GM19099 (cell line): ENCODE results near the gene SPINK7.

Experiments
- POLR2A ChIP-seq: IDR thresholded peaks from 3 replicates; pipeline ENCODE4 v1.6.1; 2011; ENCODE audit warnings: low read depth; ENCODE audit not compliant: insufficient read length; ENCODE audit errors: extremely low read depth

The SPINK7 gene

DNA sequence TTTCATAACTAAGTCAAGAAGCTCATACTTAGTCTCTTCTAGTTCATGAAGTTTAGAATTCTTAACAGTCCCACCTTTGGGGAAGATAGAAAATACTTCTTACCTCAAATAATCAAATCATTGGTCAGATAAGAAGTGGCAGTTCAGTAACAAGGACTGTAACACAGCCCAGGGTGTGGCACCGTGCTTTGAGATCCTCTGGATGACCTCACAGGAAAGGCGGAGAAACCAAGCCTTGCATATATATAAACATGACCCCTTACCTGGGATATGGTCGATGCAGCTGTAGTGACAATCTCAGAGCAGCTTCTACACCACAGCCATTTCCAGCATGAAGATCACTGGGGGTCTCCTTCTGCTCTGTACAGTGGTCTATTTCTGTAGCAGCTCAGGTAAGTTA is at the start of gene SPINK7:
Gene SPINK7 (plus strand): TSS at position 271 of the 400 bp plus-strand sequence. CDS start 61 bp downstream, at position 332.
- no peak for TF ChIP-seq POLR2A

DNA sequence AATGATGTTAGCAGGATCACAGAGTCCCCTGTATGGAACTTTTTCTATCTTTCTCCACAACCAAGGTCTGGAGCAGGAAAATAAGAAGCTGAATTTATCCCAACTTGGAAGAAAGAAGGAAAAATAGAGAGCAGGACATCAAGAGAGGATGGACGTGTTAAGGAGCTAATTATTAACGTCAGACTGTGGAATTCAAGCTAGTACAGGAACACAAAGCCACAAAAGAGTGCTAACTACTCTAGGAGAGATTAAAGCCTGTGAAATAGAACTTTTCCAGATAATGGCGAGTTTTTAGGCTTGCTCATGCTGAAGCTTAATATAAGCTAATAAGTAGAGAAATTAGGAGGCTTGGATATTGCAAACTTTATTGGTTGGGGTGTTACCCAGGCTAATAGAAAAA is 44.3 kb upstream of the SPINK7 start:
- TF ChIP-seq POLR2A, result no peak

DNA sequence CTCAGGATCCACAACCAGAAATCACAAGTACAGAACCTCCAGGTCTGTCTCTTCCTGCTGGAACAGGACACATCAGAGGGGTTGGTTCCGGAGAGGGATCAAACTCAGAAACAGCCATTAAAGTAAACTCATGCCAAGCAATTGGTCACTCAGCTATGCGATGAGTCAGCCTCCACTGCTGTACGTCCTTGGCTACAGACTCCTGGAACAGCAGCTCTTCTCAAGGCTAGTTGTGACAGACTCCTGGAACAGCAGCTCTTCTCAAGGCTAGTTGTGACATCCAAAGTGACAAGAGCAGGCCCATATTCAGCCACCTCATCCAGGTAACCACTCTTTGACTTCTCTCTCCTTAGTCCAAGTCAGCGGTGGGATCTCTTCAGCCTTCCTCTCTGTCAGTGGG is 43.7 kb upstream of the SPINK7 start, which contains the start of gene SPINK13:
Gene SPINK13 (plus strand): TSS at position 229 of the 400 bp plus-strand sequence. CDS start 1,279 bp downstream, outside the sequence.
- TF ChIP-seq POLR2A, result no peak

DNA sequence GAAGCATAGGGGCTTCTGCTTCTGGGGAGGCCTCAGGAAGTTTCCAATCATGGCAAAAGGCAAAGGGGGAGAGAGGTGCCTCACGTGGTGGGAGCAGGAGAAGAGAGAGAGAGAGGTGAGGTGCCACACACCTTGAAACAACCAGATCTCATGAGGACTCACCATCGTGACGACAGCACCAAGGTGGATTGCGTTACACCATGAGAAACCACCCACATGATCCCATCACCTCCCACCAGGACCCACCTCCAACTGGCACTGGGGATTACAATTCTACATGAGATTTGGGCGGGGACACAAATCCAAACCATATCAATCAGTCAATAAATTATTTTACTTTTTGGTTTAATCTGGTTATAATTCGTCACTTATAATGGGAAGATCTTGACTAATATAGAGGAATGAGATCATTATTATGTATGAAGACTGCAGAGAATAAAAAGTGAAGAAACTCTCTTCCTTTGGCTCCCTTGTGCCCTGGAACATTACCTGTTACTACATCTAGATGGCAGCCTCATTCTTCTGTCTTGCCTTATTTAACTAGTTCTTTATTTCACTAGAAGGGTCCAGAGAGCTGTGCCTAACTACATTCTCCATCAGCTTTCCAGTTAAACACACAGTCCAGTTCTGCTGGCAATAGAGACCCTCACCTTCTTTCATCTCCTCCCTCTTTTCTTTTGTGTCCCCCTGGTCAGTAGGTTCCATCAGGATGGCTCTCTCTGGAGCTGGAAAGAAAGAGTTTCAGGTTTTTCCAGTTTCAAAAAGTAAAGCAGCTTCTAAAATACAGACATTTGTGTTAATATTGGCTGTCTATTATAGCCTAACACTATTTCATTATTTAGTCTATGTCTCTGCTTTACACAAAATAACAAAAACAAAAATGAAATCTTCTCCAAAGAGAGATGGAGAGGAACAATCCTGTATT is 21.7 kb upstream of the SPINK7 start:
- TF ChIP-seq POLR2A, result no peak

DNA sequence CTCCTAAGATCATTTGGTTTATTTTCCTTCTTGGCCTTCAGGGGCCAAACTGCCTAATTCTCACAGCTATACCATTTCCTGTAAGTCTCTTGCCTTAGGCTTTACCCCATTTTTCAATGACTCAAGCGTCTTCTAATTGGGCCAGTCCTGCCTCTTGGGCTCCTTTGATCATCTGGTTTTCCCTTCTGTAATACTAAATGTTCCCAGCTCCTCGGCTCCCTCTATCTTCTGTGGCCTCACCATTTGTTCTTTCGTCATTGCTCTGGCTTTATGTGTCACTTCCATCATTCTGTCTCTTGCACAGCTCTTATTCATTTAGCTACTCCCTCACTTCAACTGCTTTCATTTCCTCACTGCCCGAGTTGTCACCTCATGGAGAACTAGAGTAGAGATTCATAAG is 14.5 kb upstream of the SPINK7 start:
- TF ChIP-seq POLR2A, result no peak

DNA sequence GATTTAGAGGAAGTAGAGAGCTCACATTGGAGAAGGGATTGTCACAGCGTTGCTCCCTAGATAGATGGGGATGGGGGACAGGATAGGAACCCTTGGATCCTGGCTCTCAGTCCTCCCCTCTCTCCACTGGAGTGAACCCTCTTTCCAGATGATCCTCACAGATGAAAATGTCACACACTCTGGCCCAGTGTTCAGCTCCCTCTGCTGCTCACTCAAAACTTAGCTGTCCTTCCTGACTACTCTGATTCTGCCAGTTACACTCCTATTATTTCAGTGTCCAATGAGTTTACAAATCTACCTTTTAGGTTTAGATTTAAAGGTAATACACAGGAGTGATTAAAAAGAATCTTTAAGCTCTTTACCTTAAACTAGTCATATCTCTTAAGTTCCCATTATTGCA is 5.8 kb upstream of the SPINK7 start:
- TF ChIP-seq POLR2A, result no peak

DNA sequence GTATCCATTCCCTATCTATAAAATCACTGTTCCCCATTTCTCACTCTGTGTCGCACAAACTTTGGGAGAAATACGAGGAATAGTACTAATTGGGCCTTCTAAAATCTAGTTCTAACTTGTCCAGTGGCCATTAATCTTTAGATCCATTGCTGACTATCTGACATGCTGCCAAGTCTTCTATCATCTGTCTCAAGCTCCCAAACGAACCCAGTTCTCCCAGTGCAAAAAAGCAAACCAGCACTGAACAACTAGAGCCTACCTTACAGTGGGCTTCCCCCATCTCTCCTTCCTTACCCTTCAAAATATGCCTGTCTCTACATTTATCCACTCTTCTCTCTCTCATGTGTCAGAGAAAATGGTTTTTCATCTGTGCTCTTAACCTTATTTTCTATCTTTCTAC is 3.2 kb upstream of the SPINK7 start:
- TF ChIP-seq POLR2A, result no peak

DNA sequence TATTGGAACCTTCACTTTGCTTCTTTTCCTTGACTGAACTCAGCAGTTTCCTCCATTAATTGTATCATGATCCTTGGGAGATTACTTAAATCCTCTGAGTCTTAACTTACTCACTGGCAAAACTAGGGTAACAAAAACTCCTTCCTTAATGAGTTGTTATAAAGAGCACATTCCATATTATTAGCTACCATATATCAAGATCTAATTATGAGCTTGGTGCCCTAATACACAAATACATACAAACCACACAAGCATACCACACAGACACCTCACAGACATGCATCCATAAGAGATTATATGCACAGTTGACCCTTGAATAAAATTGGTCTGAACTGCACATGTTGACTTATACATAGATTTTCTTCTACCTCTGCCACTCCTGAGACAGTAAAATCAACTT is 2.5 kb upstream of the SPINK7 start:
- TF ChIP-seq POLR2A, result no peak

DNA sequence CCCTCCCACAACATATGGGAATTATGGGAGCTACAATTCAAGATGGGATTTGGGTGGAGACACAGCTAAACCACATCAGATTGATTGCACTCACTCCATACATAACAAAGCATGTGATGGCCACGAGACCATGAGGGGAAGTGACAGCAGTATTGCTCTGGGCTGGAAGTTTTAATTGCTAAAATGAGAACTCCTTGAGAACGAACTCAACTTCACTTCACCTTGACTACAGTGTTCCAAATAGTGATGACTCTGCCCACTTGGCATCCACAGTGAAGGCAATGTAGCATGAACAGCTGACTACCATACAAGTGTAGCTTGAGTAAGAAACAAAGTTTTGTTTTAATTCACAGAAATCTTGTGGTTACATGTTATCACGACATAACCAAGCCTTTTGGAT is 739 bp upstream of the SPINK7 start:
- TF ChIP-seq POLR2A, result no peak

DNA sequence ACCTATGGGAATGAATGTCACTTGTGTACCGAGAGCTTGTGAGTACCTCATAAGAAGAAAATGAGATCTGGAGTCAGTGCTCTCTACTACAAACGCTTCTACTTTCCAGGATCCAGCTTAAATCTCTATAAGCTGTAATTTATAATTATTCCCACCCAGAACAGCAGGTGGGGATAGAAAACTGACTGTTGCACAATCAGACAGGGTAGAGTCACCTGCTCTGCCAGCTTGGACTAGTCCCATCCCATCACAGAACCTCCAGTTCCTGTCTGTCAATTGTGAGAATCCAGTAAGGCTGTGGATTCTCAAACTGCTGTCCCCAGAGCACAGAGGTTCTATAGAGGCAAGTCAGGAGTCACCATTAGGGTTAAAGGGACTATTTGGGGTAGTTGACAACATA is 2.0 kb downstream of the SPINK7 start:
- TF ChIP-seq POLR2A, result no peak

DNA sequence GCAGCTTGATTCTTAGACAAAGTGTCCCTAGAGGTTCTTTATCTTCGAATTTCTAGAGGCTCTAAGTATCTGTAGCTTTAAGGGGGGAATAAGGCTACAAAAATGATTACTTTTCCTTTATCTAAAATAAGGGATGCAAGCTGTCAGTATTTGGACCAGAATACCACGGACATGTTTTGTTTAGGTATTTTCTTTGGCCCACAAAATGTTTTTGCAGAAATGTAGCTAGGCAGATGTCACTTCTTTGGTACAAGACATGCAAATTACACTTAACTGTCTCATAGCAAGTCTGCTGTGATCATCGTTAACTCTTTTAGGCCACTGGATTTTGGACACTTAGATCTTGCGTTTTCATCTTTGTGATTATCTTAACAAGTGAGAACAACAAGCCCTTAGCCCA is 2.5 kb downstream of the SPINK7 start:
- no peak for TF ChIP-seq POLR2A

DNA sequence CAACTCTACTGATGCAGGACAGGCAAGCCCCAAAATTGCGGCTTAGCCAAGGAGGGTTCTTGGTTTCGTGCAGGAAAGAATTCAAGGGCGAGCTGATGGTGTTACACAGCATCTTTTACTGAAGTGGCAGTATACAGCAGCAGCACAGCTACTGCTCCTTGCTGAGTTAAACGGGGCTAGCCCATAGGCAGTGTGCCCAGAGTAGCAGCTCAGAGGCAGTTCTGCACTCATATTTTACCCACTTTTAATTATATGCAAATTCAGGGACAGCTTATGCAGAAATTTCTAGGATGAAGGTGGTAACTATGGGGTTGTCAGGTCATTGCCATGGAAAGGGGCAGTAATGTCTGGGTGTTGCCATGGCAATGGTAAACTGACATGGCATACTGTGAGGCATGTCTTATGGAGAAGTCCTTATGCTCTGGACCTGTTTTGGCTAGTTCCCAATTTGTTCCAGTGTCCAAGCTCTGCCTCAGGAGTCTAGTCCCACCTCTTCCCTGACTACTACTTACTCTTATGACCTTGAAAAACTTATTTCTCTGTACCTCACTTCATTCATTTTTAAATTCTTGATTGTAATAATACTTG is 21.1 kb downstream of the SPINK7 start:
- TF ChIP-seq POLR2A, result no peak

DNA sequence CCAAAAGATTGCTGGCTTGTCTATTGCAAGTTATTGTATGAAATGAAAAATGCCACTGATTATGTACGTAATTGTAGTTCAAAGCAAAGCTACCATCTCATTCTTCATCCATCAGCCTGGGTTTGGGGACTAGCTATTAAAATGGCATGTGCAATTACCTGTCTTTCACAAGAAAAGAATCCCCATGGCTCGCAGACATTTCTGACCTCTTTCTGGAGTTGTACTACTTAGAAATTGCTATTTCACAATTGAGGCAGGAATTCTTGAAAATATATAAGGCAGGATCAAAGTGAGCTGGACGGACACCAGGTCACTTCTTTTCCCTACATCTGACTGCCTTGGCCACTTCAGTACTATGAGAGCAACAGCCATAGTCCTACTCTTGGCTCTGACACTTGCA is 23.0 kb downstream of the SPINK7 start, which contains the start of gene SPINK9:
Gene SPINK9 (plus strand): TSS at position 301 of the 400 bp plus-strand sequence. CDS start 55 bp downstream, at position 356.
- no peak for TF ChIP-seq POLR2A

DNA sequence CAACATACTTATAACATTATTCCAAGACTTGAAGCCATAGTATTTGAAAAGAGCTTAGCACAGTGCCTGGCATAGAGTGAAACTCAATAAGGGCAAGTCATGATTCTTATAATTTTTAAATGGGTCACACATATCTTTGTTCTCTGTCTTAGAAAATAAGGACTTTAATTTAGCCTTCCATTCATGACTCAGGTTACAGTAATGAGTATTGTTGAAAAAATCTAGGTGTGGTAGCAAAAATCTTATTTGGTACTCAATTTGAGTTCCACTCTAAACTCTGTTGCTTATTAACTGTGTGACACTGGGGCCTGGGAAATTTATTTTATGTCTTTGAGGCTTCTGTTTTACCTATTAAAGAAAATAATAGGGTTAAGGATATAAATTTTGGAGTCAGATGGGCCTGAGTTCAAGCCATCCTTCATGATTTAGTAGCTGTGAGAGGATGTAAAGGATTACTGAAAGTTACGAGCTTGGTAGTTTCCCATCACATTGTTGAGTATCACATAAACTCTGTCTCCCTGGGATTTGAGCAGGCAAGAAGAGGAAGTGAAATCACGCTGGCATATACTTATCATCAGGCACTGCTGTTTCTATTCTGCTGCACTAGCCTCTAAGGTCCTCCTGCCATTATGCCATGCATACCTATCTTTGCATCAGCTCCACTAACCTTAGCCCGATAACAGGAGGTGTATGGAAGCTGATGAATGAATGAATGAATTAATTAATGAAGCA is 24.6 kb downstream of the SPINK7 start:
- no peak for TF ChIP-seq POLR2A

DNA sequence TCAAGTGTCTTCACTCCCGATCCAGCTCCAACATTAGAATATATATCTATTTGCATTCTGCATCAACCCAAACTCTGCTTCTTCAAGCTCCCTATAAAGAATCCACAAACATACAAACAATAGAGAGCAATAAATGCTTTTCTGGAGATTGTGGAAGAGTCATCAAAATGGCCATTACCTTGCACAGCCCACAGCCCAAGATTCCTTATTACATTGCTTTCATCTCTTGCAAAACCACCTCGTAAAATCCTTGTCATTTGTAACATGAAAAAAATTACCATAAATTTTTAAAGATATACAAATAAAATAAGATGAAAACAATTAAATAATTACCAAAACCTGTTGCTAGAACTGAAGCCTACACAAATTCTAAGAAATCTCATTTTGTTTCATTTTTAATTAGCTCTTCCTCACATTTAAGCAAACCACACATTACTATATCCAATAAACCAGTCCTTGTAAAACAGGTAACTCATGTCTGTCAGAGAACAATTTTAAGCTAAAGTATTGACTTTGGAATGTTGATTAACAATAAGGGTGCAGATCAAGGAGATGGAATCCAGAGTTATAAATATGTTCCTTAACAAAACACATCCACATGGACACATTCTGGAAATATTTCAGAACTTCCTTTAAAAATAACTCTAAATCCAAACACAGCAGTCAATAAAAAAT is 30.3 kb downstream of the SPINK7 start:
- no peak for TF ChIP-seq POLR2A

DNA sequence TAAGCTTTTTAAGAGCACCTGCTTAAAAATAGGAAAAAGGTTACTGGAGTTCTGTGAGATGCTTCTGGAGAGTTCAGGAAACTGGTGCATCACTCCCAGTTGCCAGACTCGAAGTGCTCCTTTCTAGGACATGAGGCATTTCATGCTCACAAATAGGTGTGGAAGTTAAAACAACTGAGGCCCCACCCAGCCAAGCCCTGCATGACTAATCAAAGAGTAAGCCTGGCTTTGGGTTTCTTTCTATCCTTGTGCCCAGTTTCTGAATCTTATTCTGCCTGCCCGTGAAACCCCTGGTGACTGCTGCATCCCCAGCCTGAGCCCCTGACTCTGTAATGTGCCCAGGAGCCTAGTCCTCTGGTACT is 30.8 kb downstream of the SPINK7 start:
- TF ChIP-seq POLR2A, result no peak
